ENCODE results near the gene TBCK.

Gene TBCK

DNA sequence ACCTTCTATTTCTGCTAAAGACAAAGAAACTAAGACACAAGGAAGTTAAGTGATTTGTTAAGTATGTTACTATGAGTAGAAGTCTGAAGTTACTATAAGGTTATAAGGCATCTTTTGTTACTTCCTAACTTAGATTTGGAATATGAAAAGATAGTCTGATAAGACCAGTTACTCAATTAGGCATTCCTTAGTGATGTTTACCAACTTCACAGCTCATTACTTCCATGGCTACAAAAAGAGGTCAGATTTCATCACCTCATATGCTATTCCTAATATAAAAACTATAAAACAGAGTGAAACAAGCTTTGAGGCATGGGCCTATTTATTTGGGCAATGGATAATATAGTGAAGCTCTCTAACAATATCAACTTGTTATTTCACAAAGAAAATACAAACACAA, 143.1 kb downstream of the TBCK start:
- no peak overlapping the region for H3K27ac ChIP-seq
- H3K36me3 ChIP-seq (ENCODE audit: insufficient read depth, low read length), result peaks cover 9% of the 10 kb centered on the region; the same call in 1 of the 2 replicates
- H3K4me3 ChIP-seq, result no peak overlapping the region
- H3K9me3 ChIP-seq (ENCODE audit: low read depth, low read length), result no peaks in the 10 kb centered on the region
- DNase-seq (ENCODE audit: low read depth, low spot score), result no peak
- no peak overlapping the region for H3K9ac ChIP-seq (ENCODE audit: insufficient read length)
- no peak for TF ChIP-seq FOXP2 (optimal IDR thresholded peaks at IDR 0.05; ENCODE audit: control extremely low read depth, extremely low read length, insufficient read depth)
- TF ChIP-seq EZH2 (IDR thresholded peaks at IDR 0.05), result no peak
- TF ChIP-seq POLR2AphosphoS5 (IDR thresholded peaks at IDR 0.05; ENCODE audit: borderline replicate concordance, low read depth, low read length), result no peak

DNA sequence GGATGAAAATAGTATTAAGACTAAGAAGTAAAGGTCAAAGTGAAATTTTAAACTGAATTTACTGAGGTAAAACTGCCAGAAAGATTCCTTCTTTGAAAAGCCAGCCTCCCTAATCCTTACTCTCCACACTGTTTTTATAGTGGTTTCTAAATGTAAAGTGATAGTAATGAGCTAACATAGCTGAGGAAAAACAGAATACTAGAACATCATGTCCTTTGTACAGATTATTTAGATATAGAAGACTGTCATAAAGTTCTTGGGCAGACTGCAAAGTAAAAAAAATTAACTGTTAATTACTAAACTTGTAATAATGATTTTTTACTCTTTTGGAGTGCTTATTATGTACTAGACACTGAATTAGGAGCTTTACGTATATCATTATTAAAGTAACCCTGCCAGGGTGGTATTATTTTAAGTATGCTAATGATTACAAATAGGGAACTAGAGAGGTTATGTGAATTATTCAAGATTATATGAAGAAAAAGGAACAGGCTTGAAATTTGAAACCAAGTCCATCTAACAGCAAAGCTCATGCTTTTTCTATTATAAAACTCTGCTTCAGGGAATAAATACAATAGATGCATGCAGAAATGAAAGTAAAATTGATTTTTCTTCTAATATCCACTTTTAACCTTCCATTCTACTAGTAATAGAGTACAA, 150.5 kb downstream of the TBCK start:
- peak overlapping the region; percentile 1 for H3K9ac ChIP-seq (ENCODE audit: insufficient read length)
- no peak for DNase-seq (ENCODE audit: low read depth, low spot score)

DNA sequence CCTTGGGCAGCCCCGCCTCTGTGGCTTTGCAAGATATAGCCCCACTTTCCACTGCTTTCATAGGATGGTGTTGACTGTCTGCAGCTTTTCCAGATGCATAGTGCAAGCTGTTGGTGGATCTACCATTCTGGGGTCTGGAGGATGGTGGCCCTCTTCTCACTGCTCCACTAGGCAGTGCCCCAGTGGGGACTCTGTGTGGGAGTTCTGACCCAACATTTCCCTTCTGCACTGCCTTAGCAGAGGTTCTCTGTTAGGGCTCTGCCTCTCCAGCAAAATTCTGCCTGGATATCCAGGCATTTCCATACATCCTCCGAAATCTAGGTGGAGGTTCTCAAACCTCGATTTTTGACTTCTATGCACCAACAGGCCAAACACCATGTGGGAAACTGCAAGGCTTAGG, 153.7 kb downstream of the TBCK start:
- Histone ChIP-seq H3K27ac (no peak overlapping the region), H3K9ac (ENCODE audit: insufficient read length) (no peak overlapping the region), H3K36me3 (ENCODE audit: insufficient read depth, low read length) (peaks cover 4% of the 10 kb centered on the region; the same call in 1 of the 2 replicates), H3K9me3 (ENCODE audit: low read depth, low read length) (no peaks in the 10 kb centered on the region), H3K4me3 (no peak overlapping the region)
- DNase-seq (ENCODE audit: low read depth, low spot score), result no peak
- TF ChIP-seq FOXP2 (optimal IDR thresholded peaks at IDR 0.05; ENCODE audit: control extremely low read depth, extremely low read length, insufficient read depth), result no peak
- TF ChIP-seq POLR2AphosphoS5 (IDR thresholded peaks at IDR 0.05; ENCODE audit: borderline replicate concordance, low read depth, low read length), result no peak
- TF ChIP-seq EZH2 (IDR thresholded peaks at IDR 0.05), result no peak

More for the DNA sequence above, 150.5 kb downstream of the TBCK start:
- Histone ChIP-seq H3K27ac (peak overlapping the region; percentile 22), H3K4me3 (peak overlapping the region; percentile 18), H3K36me3 (ENCODE audit: insufficient read depth, low read length) (peaks cover 13% of the 10 kb centered on the region), H3K9me3 (ENCODE audit: low read depth, low read length) (no peaks in the 10 kb centered on the region)
- TF ChIP-seq POLR2AphosphoS5 (IDR thresholded peaks at IDR 0.05; ENCODE audit: borderline replicate concordance, low read depth, low read length) (no peak), FOXP2 (optimal IDR thresholded peaks at IDR 0.05; ENCODE audit: control extremely low read depth, extremely low read length, insufficient read depth) (no peak), EZH2 (IDR thresholded peaks at IDR 0.05) (no peak)

DNA sequence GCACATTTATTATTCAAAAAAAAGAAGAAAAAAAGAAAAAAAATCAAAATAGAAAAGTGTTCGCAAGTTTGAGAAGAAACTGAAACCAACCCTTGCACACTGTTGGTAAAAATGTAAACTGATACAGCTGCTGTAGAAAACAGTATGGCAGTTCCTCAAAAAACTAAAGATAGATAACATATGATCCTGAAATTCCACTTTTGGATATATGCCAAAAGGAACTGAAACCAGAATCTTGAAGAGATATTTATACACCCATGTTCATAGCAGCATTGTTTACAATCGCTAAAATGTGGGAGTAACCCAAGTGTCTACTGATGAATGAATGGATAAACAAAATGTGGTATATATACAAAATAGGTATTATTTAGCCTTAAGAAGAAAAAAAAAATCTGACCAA, 155.4 kb downstream of the TBCK start:
- Histone ChIP-seq H3K27ac (no peak overlapping the region), H3K9ac (ENCODE audit: insufficient read length) (no peak overlapping the region), H3K9me3 (ENCODE audit: low read depth, low read length) (no peaks in the 10 kb centered on the region), H3K4me3 (no peak overlapping the region), H3K36me3 (ENCODE audit: insufficient read depth, low read length) (peaks cover 4% of the 10 kb centered on the region; the same call in 1 of the 2 replicates)
- TF ChIP-seq POLR2AphosphoS5 (IDR thresholded peaks at IDR 0.05; ENCODE audit: borderline replicate concordance, low read depth, low read length) (no peak), EZH2 (IDR thresholded peaks at IDR 0.05) (no peak), FOXP2 (optimal IDR thresholded peaks at IDR 0.05; ENCODE audit: control extremely low read depth, extremely low read length, insufficient read depth) (no peak)
- no peak for DNase-seq (ENCODE audit: low read depth, low spot score)

DNA sequence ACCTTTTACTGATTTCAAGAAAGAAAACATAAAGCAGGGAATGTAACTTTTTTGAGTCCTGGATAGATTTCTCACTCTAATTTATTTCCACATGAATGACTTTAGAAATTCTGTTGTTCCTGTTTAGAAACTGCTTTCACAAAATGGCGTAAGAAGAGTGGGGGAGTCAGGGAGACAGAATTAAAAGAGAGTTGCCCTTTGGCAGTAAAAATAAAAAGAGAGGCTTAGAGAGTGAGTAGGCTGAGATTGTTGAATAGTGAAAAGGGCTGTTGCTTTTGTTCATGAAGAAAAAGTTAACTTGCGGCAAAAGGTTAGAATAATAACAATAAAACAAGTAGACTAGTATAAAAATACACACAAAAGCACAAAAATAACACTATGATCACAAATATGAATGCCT, 166.1 kb downstream of the TBCK start:
- Histone ChIP-seq H3K9me3 (ENCODE audit: low read depth, low read length) (no peaks in the 10 kb centered on the region), H3K9ac (ENCODE audit: insufficient read length) (no peak overlapping the region), H3K36me3 (ENCODE audit: insufficient read depth, low read length) (peaks cover 6% of the 10 kb centered on the region; the same call in 1 of the 2 replicates), H3K27ac (no peak overlapping the region), H3K4me3 (no peak overlapping the region)
- DNase-seq (ENCODE audit: low read depth, low spot score), result no peak
- TF ChIP-seq EZH2 (IDR thresholded peaks at IDR 0.05), result no peak
- no peak for TF ChIP-seq FOXP2 (optimal IDR thresholded peaks at IDR 0.05; ENCODE audit: control extremely low read depth, extremely low read length, insufficient read depth)
- TF ChIP-seq POLR2AphosphoS5 (IDR thresholded peaks at IDR 0.05; ENCODE audit: borderline replicate concordance, low read depth, low read length), result no peak

- H3K9me3 ChIP-seq (ENCODE audit: low read depth, low read length), result no peaks in the 10 kb centered on the region
- H3K36me3 ChIP-seq (ENCODE audit: insufficient read depth, low read length), result peaks cover 6% of the 10 kb centered on the region; the same call in 1 of the 2 replicates
- H3K27ac ChIP-seq, result no peak overlapping the region
- no peak overlapping the region for H3K4me3 ChIP-seq
- DNase-seq (ENCODE audit: low read depth, low spot score), result no peak
- TF ChIP-seq POLR2AphosphoS5 (IDR thresholded peaks at IDR 0.05; ENCODE audit: borderline replicate concordance, low read depth, low read length) (no peak), EZH2 (IDR thresholded peaks at IDR 0.05) (no peak), FOXP2 (optimal IDR thresholded peaks at IDR 0.05; ENCODE audit: control extremely low read depth, extremely low read length, insufficient read depth) (no peak)
- no peak overlapping the region for H3K9ac ChIP-seq (ENCODE audit: insufficient read length)
Observed at GRCh38 chr4:106149026-106149425, 167.0 kb downstream of the TBCK start.

DNA sequence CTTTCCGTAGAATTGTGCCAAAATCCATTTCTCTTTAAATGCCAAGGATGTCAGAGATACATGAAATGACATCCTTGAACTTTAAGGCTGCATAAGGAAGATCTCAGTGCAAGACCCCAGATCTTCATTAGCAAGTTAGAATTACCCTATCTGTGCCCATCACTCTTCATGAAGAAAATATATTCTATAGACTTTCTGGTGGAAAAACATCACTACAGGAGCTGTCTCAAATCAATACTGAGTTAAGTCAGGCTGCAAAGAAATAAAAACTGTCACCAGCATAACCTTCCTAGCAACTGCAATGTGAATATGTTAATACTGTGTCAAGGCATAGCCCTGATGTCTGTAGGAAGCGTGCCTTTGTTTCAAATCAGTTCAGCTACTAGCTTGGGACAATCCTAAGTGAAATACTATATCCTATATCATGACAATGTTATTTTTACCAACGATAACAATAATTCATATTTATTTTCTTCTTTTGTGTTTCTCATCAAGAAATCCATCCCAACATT, 173.3 kb downstream of the TBCK start:
- no peak overlapping the region for H3K4me3 ChIP-seq
- no peak for TF ChIP-seq FOXP2 (optimal IDR thresholded peaks at IDR 0.05; ENCODE audit: control extremely low read depth, extremely low read length, insufficient read depth)
- no peak for TF ChIP-seq EZH2 (IDR thresholded peaks at IDR 0.05)
- TF ChIP-seq POLR2AphosphoS5 (IDR thresholded peaks at IDR 0.05; ENCODE audit: borderline replicate concordance, low read depth, low read length), result no peak
- DNase-seq (ENCODE audit: low read depth, low spot score), result no peak
- H3K36me3 ChIP-seq (ENCODE audit: insufficient read depth, low read length), result no peaks in the 10 kb centered on the region
- no peaks in the 10 kb centered on the region for H3K9me3 ChIP-seq (ENCODE audit: low read depth, low read length)
- no peak overlapping the region for H3K9ac ChIP-seq (ENCODE audit: insufficient read length)
- H3K27ac ChIP-seq, result no peak overlapping the region

DNA sequence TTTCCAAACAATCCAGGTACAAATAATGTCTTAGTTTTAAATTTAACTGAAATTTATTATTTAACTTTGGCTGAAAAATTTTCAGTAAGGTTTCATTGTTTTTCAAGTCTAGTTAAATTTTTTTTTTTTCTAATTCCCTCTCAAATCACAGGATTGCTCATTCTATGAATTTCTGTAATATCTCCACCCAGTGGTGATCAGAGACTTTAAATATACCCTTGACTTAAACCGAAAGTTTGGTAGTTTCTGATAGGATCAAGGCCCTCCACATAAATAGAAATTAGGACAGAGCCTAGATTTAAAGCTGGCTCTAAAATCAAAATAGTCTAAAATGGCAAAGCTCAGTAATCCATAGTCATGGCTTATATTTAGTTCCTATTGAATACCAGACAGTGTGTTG, 175.4 kb downstream of the TBCK start:
- DNase-seq (ENCODE audit: low read depth, low spot score), result no peak
- TF ChIP-seq POLR2AphosphoS5 (IDR thresholded peaks at IDR 0.05; ENCODE audit: borderline replicate concordance, low read depth, low read length) (no peak), FOXP2 (optimal IDR thresholded peaks at IDR 0.05; ENCODE audit: control extremely low read depth, extremely low read length, insufficient read depth) (no peak), EZH2 (IDR thresholded peaks at IDR 0.05) (no peak)
- H3K27ac ChIP-seq, result no peak overlapping the region
- H3K9ac ChIP-seq (ENCODE audit: insufficient read length), result no peak overlapping the region
- H3K36me3 ChIP-seq (ENCODE audit: insufficient read depth, low read length), result no peaks in the 10 kb centered on the region
- no peak overlapping the region for H3K4me3 ChIP-seq
- no peaks in the 10 kb centered on the region for H3K9me3 ChIP-seq (ENCODE audit: low read depth, low read length)

All from SK-N-MC (cell line).